H9 (cell line): ENCODE measurements around the gene FAM53B. TPM values are rescaled to one million over a fixed set of nuclear protein-coding genes. Genes with fewer than 3 reads are reported as not detected.

Experiments
- DNase-seq: peaks from one replicate; pipeline ENCODE4 v3.0.0-alpha.2; 2017
- H2AFZ ChIP-seq: one replicate; pipeline ENCODE4 v1.6.1; 2013; ENCODE audit warnings: mild to moderate bottlenecking, low read length, control low read depth, moderate library complexity
- H2AK5ac ChIP-seq: 2 replicates; pipeline ENCODE4 v1.6.1; 2013; ENCODE audit warnings: low read length, control low read depth, mixed read lengths; ENCODE audit not compliant: insufficient read length
- H2BK120ac ChIP-seq: one replicate; pipeline ENCODE4 v1.6.1; 2013; ENCODE audit warnings: low read depth, mild to moderate bottlenecking, low read length, control low read depth, inconsistent platforms; ENCODE audit not compliant: poor library complexity, severe bottlenecking
- H2BK12ac ChIP-seq: 2 replicates; pipeline ENCODE4 v1.6.1; 2013; ENCODE audit warnings: low read length, control low read depth, mixed read lengths, low read depth; ENCODE audit not compliant: insufficient read length
- H2BK15ac ChIP-seq: 2 replicates; pipeline ENCODE4 v1.6.1; 2013; ENCODE audit warnings: low read depth, low read length, control low read depth
- H2BK20ac ChIP-seq: one replicate; pipeline ENCODE4 v1.6.1; 2013; ENCODE audit warnings: low read depth, mild to moderate bottlenecking, low read length, control low read depth, inconsistent platforms; ENCODE audit not compliant: poor library complexity, severe bottlenecking
- H2BK5ac ChIP-seq: 2 replicates; pipeline ENCODE4 v1.6.1; 2013; ENCODE audit warnings: low read length, control low read depth, mixed read lengths; ENCODE audit not compliant: insufficient read length
- H3K14ac ChIP-seq: 2 replicates; pipeline ENCODE4 v1.6.1; 2013; ENCODE audit warnings: low read length, control low read depth; ENCODE audit not compliant: insufficient read depth
- H3K18ac ChIP-seq: 2 replicates; pipeline ENCODE4 v1.6.1; 2013; ENCODE audit warnings: low read depth, mild to moderate bottlenecking, mixed read lengths, low read length, control low read depth; ENCODE audit not compliant: insufficient read length
- H3K23ac ChIP-seq: 2 replicates; pipeline ENCODE4 v1.6.1; 2013; ENCODE audit warnings: low read length, control low read depth, mixed read lengths, low read depth; ENCODE audit not compliant: insufficient read length
- H3K23me2 ChIP-seq: 2 replicates; pipeline ENCODE4 v1.6.1; 2013; ENCODE audit warnings: low read depth, mild to moderate bottlenecking, mixed read lengths, low read length, control low read depth; ENCODE audit not compliant: insufficient read length, poor library complexity, severe bottlenecking
- H3K27ac ChIP-seq: 2 replicates; pipeline ENCODE4 v1.5.1; 2013; ENCODE audit warnings: low read length, control low read depth, mixed read lengths, low read depth; ENCODE audit not compliant: insufficient read length
- H3K27me3 ChIP-seq: 2 replicates; pipeline ENCODE4 v1.6.1; 2013; ENCODE audit warnings: low read length, control low read depth, inconsistent platforms; ENCODE audit not compliant: insufficient read depth
- H3K4ac ChIP-seq: 2 replicates; pipeline ENCODE4 v1.6.1; 2013; ENCODE audit warnings: low read depth, mild to moderate bottlenecking, control low read depth, inconsistent platforms, low read length, moderate library complexity
- H3K4me1 ChIP-seq: 2 replicates; pipeline ENCODE4 v1.6.1; 2013; ENCODE audit warnings: low read length, control low read depth, inconsistent platforms; ENCODE audit not compliant: insufficient read depth
- H3K4me2 ChIP-seq: 2 replicates; pipeline ENCODE4 v1.6.1; 2013; ENCODE audit warnings: low read length, control low read depth, mixed read lengths; ENCODE audit not compliant: insufficient read length, insufficient read depth
- H3K56ac ChIP-seq: 2 replicates; pipeline ENCODE4 v1.6.1; 2013; ENCODE audit warnings: low read depth, mild to moderate bottlenecking, mixed read lengths, low read length, control low read depth; ENCODE audit not compliant: insufficient read length
- H3K79me1 ChIP-seq: 2 replicates; pipeline ENCODE4 v1.6.1; 2013; ENCODE audit warnings: low read depth, mild to moderate bottlenecking, moderate library complexity, low read length, control low read depth, inconsistent platforms; ENCODE audit not compliant: insufficient read depth, poor library complexity, severe bottlenecking
- H3K79me2 ChIP-seq: 2 replicates; pipeline ENCODE4 v1.6.1; 2013; ENCODE audit warnings: low read length, control low read depth, inconsistent platforms; ENCODE audit not compliant: insufficient read depth
- H3K9ac ChIP-seq: 2 replicates; pipeline ENCODE4 v1.6.1; 2013; ENCODE audit warnings: low read length, control low read depth, mixed read lengths; ENCODE audit not compliant: insufficient read length; ENCODE audit errors: extremely low read depth
- H3K9me3 ChIP-seq: one replicate; pipeline ENCODE4 v1.6.1; 2013; ENCODE audit warnings: low read depth, low read length, inconsistent platforms; ENCODE audit not compliant: control insufficient read depth
- H3T11ph ChIP-seq: one replicate; pipeline ENCODE4 v1.6.1; 2013; ENCODE audit warnings: mild to moderate bottlenecking, low read length, control low read depth, inconsistent platforms
- H4K20me1 ChIP-seq: one replicate; pipeline ENCODE4 v1.6.1; 2013; ENCODE audit not compliant: control insufficient read depth, insufficient read length, insufficient read depth
- H4K5ac ChIP-seq: 2 replicates; pipeline ENCODE4 v1.6.1; 2013; ENCODE audit warnings: low read depth, mild to moderate bottlenecking, mixed read lengths, low read length, control low read depth; ENCODE audit not compliant: insufficient read length
- H4K8ac ChIP-seq: replicated peaks from 2 replicates; pipeline ENCODE4 v1.6.1; 2013; ENCODE audit warnings: low read length, control low read depth, mixed read lengths, low read depth; ENCODE audit not compliant: insufficient read length
- H4K91ac ChIP-seq: 2 replicates; pipeline ENCODE4 v1.6.1; 2013; ENCODE audit warnings: low read depth, mild to moderate bottlenecking, moderate library complexity, mixed read lengths, low read length, control low read depth; ENCODE audit not compliant: insufficient read length
- H3K27ac Mint-ChIP-seq, 3 experiments: 2 replicates in 2 of 3; 3 replicates in 1 of 3; pipeline ENCODE4 v1.8.0; 2020 to 2021; ENCODE audit warnings: mixed read lengths in 3 of 3, mild to moderate bottlenecking in 1 of 3, moderate library complexity in 1 of 3
- H3K27me3 Mint-ChIP-seq: 2 replicates; pipeline ENCODE4 v1.8.0; 2021; ENCODE audit warnings: low read depth, mild to moderate bottlenecking, moderate library complexity, mixed read lengths
- H3K36me3 Mint-ChIP-seq, 3 experiments: 2 replicates in 2 of 3; 3 replicates in 1 of 3; pipeline ENCODE4 v1.8.0; 2020 to 2021; ENCODE audit warnings: low read depth in 3 of 3, mixed read lengths in 3 of 3; ENCODE audit not compliant: insufficient read depth in 1 of 3
- H3K4me1 Mint-ChIP-seq, 2 experiments: 2 replicates each; pipeline ENCODE4 v1.8.0; 2020; ENCODE audit warnings: mixed read lengths in 2 of 2
- H3K4me3 Mint-ChIP-seq, 2 experiments: 2 replicates in 1 of 2; 3 replicates in 1 of 2; pipeline ENCODE4 v1.8.0; 2020 to 2021; ENCODE audit warnings: mild to moderate bottlenecking in 2 of 2, mixed read lengths in 2 of 2, moderate library complexity in 1 of 2
- H3K9me3 Mint-ChIP-seq, 2 experiments: 2 replicates in 1 of 2; 3 replicates in 1 of 2; pipeline ENCODE4 v1.8.0; 2020; ENCODE audit warnings: mild to moderate bottlenecking in 2 of 2, mixed read lengths in 2 of 2, moderate library complexity in 1 of 2
- WGBS: extraction: QIAGEN DNeasy Blood & Tissue Kit; methylation state at CpG from one replicate; pipeline ENCODE4 v1.1.7; 2013; ENCODE audit warnings: missing lambda C conversion rate, low lambda C conversion rate, mixed read lengths; ENCODE audit not compliant: insufficient read length; ENCODE audit errors: extremely low coverage; 5-methylcytosine and 5-hydroxymethylcytosine counted together
- total RNA-seq: library from RNA; stranded (reverse); gene quantifications from 2 replicates; pipeline ENCODE4 v1.2.1, GENCODE V29; 2021
- TF ChIP-seq, protein P1 (sequence below): fragments of 200-600 bp; sonication (generic); conservative IDR thresholded peaks from 3 replicates; pipeline ENCODE4 v1.8.0; 2021; ENCODE audit warnings: antibody characterized with exemption, mild to moderate bottlenecking

Gene FAM53B
- total RNA-seq, 1 experiment from 2014 or later, result 11.5 TPM

DNA sequence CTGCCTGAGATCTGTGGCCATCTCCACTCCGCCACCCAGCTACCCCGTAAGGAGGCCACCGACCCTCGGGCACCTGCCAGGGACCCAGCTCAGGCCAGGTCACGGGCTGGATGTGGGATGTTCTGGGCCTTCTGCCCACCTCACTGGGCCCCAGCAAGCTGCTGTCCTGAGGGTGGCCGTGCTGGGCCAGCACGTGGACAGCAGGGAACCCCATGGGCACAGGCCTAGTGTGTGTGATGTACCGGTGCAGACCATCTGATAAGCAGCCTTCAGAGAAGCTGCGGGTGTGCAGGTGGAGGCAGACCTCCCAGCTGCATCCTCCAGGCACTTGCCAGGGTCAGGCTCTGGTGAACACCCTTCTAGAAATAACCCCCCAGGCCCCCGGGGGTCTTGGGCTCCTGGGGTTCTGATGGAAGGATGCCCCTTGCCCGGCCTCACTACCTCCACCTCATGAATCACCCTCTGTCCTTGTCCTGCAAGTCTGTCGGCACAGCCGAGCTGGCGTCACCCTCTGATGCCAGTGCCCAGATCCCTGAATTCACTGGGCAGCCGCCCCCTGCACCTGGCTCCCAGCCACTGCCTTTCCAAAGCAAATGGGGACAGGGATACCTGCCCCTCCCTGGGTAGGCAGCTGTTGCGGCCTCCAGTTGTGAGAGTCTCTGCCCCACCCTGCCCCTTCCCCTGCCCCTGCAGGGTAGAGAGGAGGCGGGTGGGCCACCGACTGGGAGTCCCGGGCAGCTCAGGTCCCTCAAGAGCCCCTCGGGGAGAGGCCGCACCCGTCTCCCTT lies 139.8 kb downstream of the FAM53B start:
- peaks cover 3% of the 10 kb centered on the region for H4K20me1 ChIP-seq
- no peaks in the 10 kb centered on the region for H3K9me3 ChIP-seq
- peaks cover 4% of the 10 kb centered on the region for H3K27me3 Mint-ChIP-seq
- no peak overlapping the region for H3K56ac ChIP-seq
- no peak overlapping the region for H3K4ac ChIP-seq
- H4K5ac ChIP-seq, result no peak overlapping the region
- H2BK20ac ChIP-seq, result no peak overlapping the region
- no peak overlapping the region for H3T11ph ChIP-seq
- H2AK5ac ChIP-seq, result no peak overlapping the region
- H4K91ac ChIP-seq, result no peak overlapping the region
- H3K9me3 Mint-ChIP-seq, result no peaks in the 10 kb centered on the region
- no peak overlapping the region for H3K4me3 Mint-ChIP-seq
- H3K27ac Mint-ChIP-seq, result no peak overlapping the region; a peak in 1 of 7 replicates
- peaks cover 4 to 9% of the 10 kb centered on the region in 2 experiments; a peak in 3 of 4 replicates for H3K4me1 Mint-ChIP-seq
- H3K4me2 ChIP-seq, result no peak overlapping the region
- no peak overlapping the region; the same call in 1 of the 2 replicates for H3K14ac ChIP-seq
- H3K18ac ChIP-seq, result no peak overlapping the region
- H2BK5ac ChIP-seq, result no peak overlapping the region
- no CpG with 5 or more reads among the region's 22 CpGs for WGBS
- no peaks in the 10 kb centered on the region; a peak in 1 of 7 replicates for H3K36me3 Mint-ChIP-seq
- H3K9ac ChIP-seq, result no peak overlapping the region
- no peaks in the 10 kb centered on the region for H3K79me2 ChIP-seq
- no peak overlapping the region for H2AFZ ChIP-seq
- no peak overlapping the region for H2BK15ac ChIP-seq
- H4K8ac ChIP-seq, result no peak overlapping the region
- H3K23me2 ChIP-seq, result no peaks in the 10 kb centered on the region
- no peaks in the 10 kb centered on the region for H3K27me3 ChIP-seq
- no peaks in the 10 kb centered on the region for H3K4me1 ChIP-seq
- no peak overlapping the region for H2BK12ac ChIP-seq
- H2BK120ac ChIP-seq, result no peak overlapping the region
- H3K27ac ChIP-seq, result no peak overlapping the region
- TF ChIP-seq, protein P1, sequence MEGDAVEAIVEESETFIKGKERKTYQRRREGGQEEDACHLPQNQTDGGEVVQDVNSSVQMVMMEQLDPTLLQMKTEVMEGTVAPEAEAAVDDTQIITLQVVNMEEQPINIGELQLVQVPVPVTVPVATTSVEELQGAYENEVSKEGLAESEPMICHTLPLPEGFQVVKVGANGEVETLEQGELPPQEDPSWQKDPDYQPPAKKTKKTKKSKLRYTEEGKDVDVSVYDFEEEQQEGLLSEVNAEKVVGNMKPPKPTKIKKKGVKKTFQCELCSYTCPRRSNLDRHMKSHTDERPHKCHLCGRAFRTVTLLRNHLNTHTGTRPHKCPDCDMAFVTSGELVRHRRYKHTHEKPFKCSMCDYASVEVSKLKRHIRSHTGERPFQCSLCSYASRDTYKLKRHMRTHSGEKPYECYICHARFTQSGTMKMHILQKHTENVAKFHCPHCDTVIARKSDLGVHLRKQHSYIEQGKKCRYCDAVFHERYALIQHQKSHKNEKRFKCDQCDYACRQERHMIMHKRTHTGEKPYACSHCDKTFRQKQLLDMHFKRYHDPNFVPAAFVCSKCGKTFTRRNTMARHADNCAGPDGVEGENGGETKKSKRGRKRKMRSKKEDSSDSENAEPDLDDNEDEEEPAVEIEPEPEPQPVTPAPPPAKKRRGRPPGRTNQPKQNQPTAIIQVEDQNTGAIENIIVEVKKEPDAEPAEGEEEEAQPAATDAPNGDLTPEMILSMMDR, result no peak
- no peaks in the 10 kb centered on the region for H3K79me1 ChIP-seq
- DNase-seq, result no peak
- H3K23ac ChIP-seq, result no peak overlapping the region
